Upper lobe of right lung (tissue), 1 donor: ENCODE data around the gene RFX7. TPM values are rescaled to one million over a fixed set of nuclear protein-coding genes. Genes with fewer than 3 reads are reported as not detected.

Experiments used
- ATAC-seq: fragments of 200-7000 bp; cut with Tn5 transposase; one replicate; pipeline ENCODE4 v1.9.1; 2020; ENCODE audit warnings: mild to moderate bottlenecking, moderate library complexity
- DNase-seq: peaks from one replicate; pipeline ENCODE4 v3.0.0-alpha.2; 2020
- H3K27ac ChIP-seq: fragments of 200-600 bp; one replicate; pipeline ENCODE4 v1.8.0; 2022
- H3K27me3 ChIP-seq: fragments of 200-600 bp; one replicate; pipeline ENCODE4 v1.8.0; 2022; ENCODE audit warnings: mild to moderate bottlenecking
- H3K36me3 ChIP-seq: fragments of 200-600 bp; one replicate; pipeline ENCODE4 v1.8.0; 2022
- H3K4me1 ChIP-seq: fragments of 200-600 bp; one replicate; pipeline ENCODE4 v1.8.0; 2022
- H3K4me3 ChIP-seq: fragments of 200-600 bp; one replicate; pipeline ENCODE4 v1.8.0; 2022; ENCODE audit warnings: mild to moderate bottlenecking
- H3K9me3 ChIP-seq: fragments of 200-600 bp; one replicate; pipeline ENCODE4 v1.8.0; 2022
- intact Hi-C: fragments of 100-400 bp; cut with DNase I; formaldehyde crosslinking; loops from one replicate; pipeline ENCODE4 v1.11.0; 2022
- total RNA-seq: library from RNA; stranded (reverse); fragmentation: NEBNext Ultra II Directional; extraction: Animal tissue kit (Norgen Biotek cat#: 25700); gene quantifications from one replicate; pipeline ENCODE4 v1.2.1, GENCODE V29; 2021
- TF ChIP-seq, protein P1 (sequence below): fragments of 200-600 bp; IDR thresholded peaks from one replicate; pipeline ENCODE4 v1.8.0; 2022; ENCODE audit warnings: antibody characterized with exemption
- donor health status: DM: no; HTN: yes; CAD: no; lungs with severe emphysema.

The RFX7 gene
- total RNA-seq, 1 donor from 2014 or later = 15.7 TPM

DNA sequence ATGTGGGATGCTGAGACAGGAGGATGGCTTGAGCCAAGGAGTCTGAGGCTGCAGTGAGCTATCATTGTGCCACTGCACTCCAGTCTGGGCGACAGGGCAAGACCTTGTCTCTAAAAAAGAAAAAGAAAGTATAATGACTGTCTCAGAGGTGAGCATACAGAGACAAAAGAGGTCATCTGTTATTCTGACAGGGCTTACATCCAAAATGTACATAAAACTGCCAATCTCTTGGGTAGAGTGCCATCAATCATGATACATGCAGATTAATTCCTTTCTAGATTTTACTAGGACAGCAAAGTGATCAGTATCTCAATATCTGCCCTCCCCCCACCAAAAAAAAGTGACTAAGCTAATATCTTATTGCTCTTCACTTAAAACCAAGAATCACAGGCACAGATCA is 41.0 kb downstream of the RFX7 start:
- intact Hi-C loops = no loop called here
- H3K4me3 ChIP-seq = no peak overlapping the region

DNA sequence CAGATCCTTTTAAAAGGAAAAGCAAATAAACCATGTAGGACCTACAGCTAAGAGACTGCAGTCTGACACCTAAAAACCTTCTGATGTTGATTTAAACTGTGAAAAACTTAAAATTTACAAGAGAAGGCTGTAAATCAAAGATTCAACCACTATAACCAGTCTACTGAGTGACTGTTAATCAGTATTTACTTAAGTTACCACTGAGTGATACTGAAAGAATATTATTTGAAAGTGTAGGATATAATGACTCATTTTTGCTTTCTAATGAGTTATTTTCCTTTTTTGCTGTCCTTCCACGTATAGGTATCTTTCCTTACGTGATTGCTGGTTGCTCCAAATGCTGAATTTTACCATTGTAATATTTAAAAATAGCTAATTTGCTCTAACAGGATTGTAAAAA is 44.6 kb downstream of the RFX7 start:
- TF ChIP-seq, protein P1, sequence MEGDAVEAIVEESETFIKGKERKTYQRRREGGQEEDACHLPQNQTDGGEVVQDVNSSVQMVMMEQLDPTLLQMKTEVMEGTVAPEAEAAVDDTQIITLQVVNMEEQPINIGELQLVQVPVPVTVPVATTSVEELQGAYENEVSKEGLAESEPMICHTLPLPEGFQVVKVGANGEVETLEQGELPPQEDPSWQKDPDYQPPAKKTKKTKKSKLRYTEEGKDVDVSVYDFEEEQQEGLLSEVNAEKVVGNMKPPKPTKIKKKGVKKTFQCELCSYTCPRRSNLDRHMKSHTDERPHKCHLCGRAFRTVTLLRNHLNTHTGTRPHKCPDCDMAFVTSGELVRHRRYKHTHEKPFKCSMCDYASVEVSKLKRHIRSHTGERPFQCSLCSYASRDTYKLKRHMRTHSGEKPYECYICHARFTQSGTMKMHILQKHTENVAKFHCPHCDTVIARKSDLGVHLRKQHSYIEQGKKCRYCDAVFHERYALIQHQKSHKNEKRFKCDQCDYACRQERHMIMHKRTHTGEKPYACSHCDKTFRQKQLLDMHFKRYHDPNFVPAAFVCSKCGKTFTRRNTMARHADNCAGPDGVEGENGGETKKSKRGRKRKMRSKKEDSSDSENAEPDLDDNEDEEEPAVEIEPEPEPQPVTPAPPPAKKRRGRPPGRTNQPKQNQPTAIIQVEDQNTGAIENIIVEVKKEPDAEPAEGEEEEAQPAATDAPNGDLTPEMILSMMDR = no peak
- ATAC-seq (no peak), DNase-seq (no peak)
- Histone ChIP-seq H3K4me3 (no peak overlapping the region), H3K4me1 (no peaks in the 10 kb centered on the region), H3K9me3 (no peaks in the 10 kb centered on the region), H3K36me3 (no peaks in the 10 kb centered on the region), H3K27me3 (no peaks in the 10 kb centered on the region), H3K27ac (no peak overlapping the region)
- intact Hi-C loops = no loop called here

More for the DNA sequence above, 41.0 kb downstream of the RFX7 start:
- ATAC-seq (no peak), DNase-seq (no peak)
- H3K9me3 ChIP-seq = no peaks in the 10 kb centered on the region
- no peak overlapping the region for H3K27ac ChIP-seq
- peaks cover 8% of the 10 kb centered on the region for H3K4me1 ChIP-seq
- TF ChIP-seq, protein P1 = no peak
- H3K36me3 ChIP-seq = no peaks in the 10 kb centered on the region
- H3K27me3 ChIP-seq = no peaks in the 10 kb centered on the region

DNA sequence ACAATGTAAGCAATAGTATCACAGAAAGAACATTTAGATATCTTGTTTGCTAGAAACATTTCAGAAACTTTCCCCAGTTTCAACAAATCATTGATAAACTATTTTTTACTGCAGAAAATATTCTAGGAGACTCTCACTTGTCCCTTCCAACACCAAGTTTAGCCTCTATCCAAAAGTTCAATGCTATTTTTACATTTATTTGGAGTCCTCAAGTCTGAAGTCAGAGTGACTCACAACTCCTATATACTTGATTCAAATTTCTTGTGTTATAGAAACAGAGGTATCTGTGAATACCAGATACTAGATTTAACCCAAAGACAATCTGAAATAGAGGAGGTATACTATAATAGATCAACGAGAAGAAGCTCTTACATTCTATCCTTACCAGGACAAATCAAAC is 49.6 kb downstream of the RFX7 start:
- Histone ChIP-seq H3K27ac (no peak overlapping the region), H3K4me3 (no peak overlapping the region), H3K4me1 (no peaks in the 10 kb centered on the region), H3K27me3 (no peaks in the 10 kb centered on the region), H3K9me3 (no peaks in the 10 kb centered on the region), H3K36me3 (no peaks in the 10 kb centered on the region)
- no peak for DNase-seq
- ATAC-seq = no peak
- intact Hi-C loops = no loop called here
- TF ChIP-seq, protein P1 = no peak

DNA sequence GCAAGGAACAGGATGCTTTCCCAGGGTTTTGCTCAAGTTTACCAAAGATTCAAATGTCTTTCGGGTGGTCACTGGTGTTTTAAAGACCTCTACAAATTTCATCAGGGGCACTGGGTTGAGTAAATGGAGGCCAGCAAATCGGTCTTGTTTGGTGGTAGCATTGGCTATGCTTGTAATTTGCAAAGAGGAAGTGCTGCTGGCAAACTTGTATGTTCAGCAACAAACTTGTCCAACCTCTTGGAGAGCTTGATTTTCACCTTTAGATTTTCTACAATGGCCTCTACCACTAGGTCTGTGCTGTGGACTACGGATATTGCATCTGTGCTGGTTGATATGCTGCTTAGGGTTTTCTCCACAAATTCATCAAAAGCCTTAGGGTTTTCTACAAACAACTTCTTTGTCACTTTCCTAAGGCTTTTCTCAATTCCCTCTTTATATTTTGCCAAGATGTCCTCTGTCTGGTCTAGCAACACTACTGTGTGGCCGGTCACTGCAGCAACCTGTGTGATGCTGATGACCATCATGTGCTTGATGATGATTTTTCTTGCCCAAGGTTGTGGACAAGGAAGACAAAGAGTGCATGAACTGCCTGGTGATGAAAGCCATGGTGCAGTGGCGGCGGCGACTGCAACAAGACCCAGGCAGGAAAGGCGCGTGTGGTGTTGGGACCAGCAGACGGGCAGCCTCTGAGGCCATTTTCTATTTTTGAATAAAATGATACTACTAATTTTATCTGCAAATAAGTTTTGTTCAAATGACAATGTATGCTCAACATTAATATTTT is 50.8 kb downstream of the RFX7 start:
- no peak for DNase-seq
- no peaks in the 10 kb centered on the region for H3K27me3 ChIP-seq
- TF ChIP-seq, protein P1 = no peak

DNA sequence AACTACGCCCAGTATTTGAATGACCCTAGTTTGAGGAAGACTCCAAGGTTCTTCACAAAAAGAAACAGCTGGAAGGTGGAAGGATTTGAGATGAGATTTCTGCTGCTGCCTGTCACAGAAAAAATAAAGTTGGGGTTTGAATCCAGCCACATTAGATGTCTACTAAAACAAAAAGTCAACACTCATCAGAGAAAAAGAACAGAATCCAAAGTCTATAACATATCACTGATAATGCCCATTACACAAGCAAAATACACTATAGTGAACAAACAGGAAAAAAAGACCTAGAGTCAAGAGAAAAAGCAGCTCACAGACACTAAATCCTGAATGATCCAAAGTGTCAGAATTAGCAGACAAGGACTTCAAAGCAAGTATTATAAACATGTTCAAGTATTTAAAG is 56.0 kb downstream of the RFX7 start:
- Histone ChIP-seq H3K9me3 (no peaks in the 10 kb centered on the region), H3K27ac (no peak overlapping the region), H3K4me3 (no peak overlapping the region), H3K27me3 (no peaks in the 10 kb centered on the region), H3K36me3 (no peaks in the 10 kb centered on the region), H3K4me1 (peaks cover 4% of the 10 kb centered on the region)
- no peak for DNase-seq
- no peak for ATAC-seq
- intact Hi-C loops = no loop called here
- TF ChIP-seq, protein P1 = no peak

More for the DNA sequence above, 50.8 kb downstream of the RFX7 start:
- no peak overlapping the region for H3K4me3 ChIP-seq
- no peaks in the 10 kb centered on the region for H3K9me3 ChIP-seq
- H3K4me1 ChIP-seq = no peaks in the 10 kb centered on the region
- intact Hi-C loops = no loop called here
- no peak overlapping the region for H3K27ac ChIP-seq
- H3K36me3 ChIP-seq = no peaks in the 10 kb centered on the region
- ATAC-seq = no peak
